Peyer's patch (tissue), 4 donors: ENCODE measurements around the gene POGLUT2.

Experiments
- POLR2A ChIP-seq, 2 donors: fragments of 450-650 bp; IDR thresholded peaks; one replicate each; pipeline ENCODE4 v1.5.1; 2017; ENCODE audit warnings: antibody characterized with exemption in 2 of 2, mild to moderate bottlenecking in 2 of 2, moderate library complexity in 2 of 2
- TF ChIP-seq, protein P1 (sequence below), 6 experiments: fragments of 450-650 bp in 4 of 6; fragments of 200-600 bp in 2 of 6; sonication (generic) in 1 of 6; IDR thresholded peaks; one replicate each; pipeline ENCODE4 v1.5.1; 2017 to 2019; ENCODE audit warnings: antibody characterized with exemption in 6 of 6, mild to moderate bottlenecking in 3 of 6, moderate library complexity in 1 of 6

DNA sequence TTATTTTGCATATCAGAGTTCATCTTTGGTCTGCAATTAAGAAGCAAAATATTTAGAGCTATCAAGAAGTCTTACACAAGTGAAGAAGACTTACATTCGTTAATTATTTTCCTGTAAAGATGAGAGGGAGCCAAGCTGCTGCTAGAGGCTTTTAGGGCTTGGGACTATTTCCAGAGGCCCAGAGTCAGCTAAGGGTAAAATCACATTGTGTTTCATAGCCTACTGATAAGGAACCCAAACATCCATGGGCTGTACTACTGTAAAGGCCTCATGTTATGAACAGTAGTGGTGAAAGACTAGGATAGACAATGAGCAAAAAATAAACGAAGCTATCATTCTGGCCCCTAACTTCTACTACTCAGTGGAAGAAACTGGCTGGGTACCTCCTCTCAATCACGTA, 14.3 kb downstream of the POGLUT2 start:
- TF ChIP-seq, protein P1, sequence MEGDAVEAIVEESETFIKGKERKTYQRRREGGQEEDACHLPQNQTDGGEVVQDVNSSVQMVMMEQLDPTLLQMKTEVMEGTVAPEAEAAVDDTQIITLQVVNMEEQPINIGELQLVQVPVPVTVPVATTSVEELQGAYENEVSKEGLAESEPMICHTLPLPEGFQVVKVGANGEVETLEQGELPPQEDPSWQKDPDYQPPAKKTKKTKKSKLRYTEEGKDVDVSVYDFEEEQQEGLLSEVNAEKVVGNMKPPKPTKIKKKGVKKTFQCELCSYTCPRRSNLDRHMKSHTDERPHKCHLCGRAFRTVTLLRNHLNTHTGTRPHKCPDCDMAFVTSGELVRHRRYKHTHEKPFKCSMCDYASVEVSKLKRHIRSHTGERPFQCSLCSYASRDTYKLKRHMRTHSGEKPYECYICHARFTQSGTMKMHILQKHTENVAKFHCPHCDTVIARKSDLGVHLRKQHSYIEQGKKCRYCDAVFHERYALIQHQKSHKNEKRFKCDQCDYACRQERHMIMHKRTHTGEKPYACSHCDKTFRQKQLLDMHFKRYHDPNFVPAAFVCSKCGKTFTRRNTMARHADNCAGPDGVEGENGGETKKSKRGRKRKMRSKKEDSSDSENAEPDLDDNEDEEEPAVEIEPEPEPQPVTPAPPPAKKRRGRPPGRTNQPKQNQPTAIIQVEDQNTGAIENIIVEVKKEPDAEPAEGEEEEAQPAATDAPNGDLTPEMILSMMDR (IDR thresholded peaks at IDR 0.05) = no peak
- no peak for TF ChIP-seq POLR2A (IDR thresholded peaks at IDR 0.05)
